Activated naive CD4-positive, alpha-beta T cell treated with Interleukin-2 at 50 U/mL for 16 hours (primary cell): Measurements from ENCODE around the gene CDH6.

Experiments
- DNase-seq: peaks from one replicate; pipeline ENCODE4 v3.0.0-alpha.2; 2020

Gene CDH6

GRCh38 chr5:31268686-31269085 is 75.2 kb downstream of the CDH6 start:
- no peak for DNase-seq

DNA sequence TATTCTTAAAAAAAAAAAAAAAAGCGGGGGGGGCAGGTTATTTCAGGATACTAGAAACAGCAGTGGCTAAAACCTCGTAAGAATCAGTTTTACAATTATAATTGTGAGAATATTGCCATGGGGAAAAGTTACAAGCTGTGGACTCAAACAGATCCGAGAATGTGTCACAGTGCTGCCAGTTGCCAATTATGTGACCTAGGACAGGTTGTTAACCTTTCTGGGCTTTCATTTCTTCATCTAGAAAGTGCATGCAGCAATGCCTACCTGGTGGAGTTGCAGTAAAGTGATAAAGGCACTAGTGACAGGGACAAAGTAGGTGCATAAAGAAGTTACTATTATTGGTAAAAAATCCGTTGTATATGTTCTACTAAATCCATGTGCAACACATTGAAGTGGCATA is 75.8 kb downstream of the CDH6 start:
- DNase-seq = no peak

DNA sequence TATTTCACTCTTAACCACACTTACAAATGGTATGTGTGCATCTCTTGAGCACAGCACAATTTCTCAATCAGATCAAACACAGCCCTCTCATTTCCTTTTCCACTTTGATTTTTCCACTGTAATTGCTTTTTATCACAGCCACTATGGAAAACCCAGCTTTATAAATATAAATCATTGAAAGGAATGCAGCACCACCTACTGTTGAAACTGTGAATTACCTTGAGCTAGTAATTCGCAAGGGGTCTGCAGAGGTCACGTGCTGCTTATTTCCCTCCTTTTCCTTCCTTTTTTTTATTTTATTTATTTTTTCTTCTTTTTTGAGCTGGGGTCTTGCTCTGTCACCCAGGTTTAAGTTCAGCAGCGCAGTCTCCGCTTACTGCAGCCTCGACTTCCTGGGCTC is 76.9 kb downstream of the CDH6 start:
- DNase-seq = no peak

- no peak for DNase-seq
Observed at GRCh38 chr5:31271567-31271966, 78.1 kb downstream of the CDH6 start.

- no peak for DNase-seq
Observed at GRCh38 chr5:31273161-31273560, 79.7 kb downstream of the CDH6 start.

DNA sequence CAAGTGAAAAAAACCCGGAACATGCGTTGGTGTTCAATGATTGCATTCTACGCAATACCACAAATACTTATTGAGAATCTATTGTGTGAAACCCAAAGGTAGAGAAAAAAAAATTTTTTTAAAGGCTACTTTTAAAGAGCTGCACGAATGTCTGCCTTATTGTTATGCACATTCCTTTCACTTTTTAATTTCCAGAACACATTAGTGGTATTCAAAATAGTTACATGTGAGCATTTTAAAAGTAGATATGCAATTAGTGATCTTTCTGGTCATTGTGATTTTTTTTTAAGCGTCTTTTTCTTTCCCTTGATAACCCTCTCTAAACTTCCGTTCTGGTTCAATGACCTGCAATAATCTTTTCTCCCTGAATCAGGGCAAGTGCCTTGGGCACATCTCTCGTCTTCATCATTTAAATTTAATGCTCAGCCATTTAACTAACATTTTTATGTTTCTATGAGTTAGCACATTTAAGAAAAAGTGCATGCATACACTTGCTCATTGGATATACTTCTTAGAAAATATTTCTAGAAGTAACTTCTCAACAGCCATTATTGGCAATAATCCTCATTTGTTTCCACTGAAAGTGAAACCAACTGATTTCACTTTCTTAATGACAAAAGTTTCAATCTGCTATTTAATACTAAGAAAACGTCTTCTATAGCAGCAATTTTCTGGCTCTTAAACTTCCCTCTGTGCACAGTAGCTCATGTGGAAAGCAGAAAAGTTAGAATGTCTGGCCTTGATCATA is 80.3 kb downstream of the CDH6 start:
- DNase-seq = no peak

DNA sequence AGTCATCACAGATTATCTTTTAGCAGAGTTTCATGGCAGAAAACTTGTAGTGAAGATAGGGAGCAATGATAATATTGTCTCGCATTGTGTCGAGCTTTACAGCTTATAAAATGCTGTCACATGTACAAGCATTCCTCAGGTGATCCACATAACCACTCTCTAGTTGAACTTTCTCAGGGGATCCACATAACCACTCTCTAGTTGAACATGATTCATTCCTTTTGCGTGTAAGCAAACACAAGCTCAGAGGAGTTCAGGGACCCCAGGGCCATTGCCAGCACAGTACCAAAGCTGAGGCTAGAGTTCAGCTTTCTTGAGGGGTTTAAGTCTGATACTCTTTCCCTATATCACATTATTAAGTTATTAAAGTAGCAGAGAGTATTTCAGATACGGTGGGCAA is 86.7 kb downstream of the CDH6 start:
- DNase-seq = no peak

GRCh38 chr5:31283326-31283725 is 89.8 kb downstream of the CDH6 start:
- DNase-seq = no peak

DNA sequence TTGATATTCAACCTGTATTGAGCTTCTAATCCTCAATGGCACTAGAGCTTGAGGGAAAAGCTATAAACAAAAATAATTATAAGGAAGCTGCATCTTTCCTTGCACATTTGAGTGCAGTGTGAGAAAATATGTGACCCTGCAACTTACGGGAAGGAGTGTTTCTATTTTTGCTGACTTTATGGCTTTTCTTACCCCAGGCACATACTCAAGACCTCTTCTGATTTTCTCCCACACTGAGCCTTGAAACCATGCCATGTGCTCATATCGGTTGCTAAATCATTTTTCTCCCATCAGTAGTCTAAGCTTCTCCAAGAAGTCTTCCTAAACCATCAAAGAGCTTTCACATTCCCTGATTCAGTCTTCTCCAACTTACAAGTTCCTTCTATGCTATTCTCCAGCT is 91.5 kb downstream of the CDH6 start:
- no peak for DNase-seq

DNA sequence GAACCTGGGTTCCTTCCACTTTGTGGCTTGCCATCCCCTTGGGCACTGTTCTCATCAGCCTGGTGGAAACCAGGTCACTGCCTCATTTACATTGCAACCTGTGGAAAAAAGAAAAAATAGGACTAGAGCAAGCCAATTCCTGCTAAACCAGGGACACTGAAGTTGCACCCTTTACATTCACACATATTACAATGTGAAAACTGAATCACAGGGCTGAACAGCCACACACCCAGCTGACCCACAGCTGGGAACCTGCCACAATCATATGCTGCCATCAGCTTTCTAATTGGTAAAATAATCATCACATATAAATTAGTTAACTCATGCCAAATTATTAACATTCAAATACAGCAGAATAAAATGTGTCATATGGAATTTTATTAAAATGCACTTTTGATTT is 94.5 kb downstream of the CDH6 start:
- no peak for DNase-seq

GRCh38 chr5:31289429-31289828 is 95.9 kb downstream of the CDH6 start:
- no peak for DNase-seq

DNA sequence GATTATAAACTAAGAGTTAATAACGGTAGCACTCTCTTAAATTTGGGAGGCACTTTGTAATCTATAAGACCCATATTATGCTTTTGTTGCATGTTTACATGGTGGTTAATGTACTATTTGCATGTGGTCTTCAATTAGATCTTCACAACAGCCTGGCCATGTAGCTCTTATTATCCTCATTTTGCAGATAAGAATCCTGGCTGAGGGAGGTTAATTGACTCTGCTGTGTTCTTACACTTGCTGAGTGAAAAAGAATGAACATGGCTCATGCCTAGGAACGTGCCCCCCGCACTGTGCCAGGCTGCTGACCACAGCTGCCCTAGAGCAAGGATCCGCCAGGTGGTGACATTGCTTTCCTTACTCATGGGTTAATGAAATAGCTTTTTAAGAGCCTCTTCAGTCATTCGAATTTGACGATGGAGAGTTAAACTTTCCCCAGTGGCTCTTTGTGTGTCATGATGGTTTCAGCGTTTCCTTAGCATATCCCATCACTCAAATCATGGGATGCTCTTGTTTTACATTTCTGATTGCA is 97.9 kb downstream of the CDH6 start:
- DNase-seq = no peak

- no peak for DNase-seq
Observed at GRCh38 chr5:31300501-31300900, 107.0 kb downstream of the CDH6 start.

GRCh38 chr5:31301833-31302232 is 108.3 kb downstream of the CDH6 start:
- DNase-seq = no peak

- no peak for DNase-seq
Observed at GRCh38 chr5:31303688-31304087, 110.2 kb downstream of the CDH6 start.

DNA sequence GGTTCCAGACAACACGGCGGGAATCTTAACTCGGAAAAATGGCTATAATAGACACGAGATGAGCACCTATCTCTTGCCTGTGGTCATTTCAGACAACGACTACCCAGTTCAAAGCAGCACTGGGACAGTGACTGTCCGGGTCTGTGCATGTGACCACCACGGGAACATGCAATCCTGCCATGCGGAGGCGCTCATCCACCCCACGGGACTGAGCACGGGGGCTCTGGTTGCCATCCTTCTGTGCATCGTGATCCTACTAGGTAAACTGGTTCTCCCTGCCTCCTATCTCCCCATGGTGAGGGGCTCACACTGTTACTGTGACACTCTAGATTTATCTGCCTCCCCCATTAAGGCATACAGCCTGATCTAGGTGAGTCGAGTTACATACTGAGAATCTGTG is 124.2 kb downstream of the CDH6 start:
- no peak for DNase-seq

DNA sequence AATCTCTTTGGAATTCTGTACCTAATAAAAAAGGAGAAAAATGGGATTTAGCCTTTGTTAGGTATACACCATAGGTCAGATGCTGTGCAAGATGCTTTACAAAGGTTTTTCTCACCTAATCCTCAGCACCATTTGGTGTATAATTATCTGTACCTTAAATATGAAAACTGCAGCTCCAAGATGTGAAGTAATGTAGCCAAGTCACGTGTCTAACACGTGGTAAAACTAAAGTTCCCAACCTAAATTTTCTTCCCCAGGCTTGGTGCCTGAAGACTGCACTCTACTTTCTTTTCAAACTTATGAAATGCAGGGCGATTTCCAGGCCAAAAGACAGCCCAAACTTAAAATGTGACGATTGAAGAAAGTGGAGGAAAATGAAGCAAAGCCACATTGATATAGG is 125.8 kb downstream of the CDH6 start:
- no peak for DNase-seq

GRCh38 chr5:31322946-31323345 is 129.5 kb downstream of the CDH6 start:
- no peak for DNase-seq

DNA sequence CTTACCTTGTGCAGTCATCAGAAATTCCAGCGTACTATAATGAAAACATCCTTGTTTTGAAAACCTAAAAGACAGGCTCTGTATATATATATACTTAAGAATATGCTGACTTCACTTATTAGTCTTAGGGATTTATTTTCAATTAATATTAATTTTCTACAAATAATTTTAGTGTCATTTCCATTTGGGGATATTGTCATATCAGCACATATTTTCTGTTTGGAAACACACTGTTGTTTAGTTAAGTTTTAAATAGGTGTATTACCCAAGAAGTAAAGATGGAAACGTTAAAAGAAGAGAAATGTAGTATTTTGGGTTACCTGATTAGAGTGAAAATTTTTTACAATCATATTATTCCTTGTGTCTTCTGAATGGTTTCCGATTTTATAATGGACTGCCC is 131.4 kb downstream of the CDH6 start:
- DNase-seq = no peak

GRCh38 chr5:31328040-31328733 is 134.7 kb downstream of the CDH6 start:
- no peak for DNase-seq

- no peak for DNase-seq
Observed at GRCh38 chr5:31329715-31330114, 136.2 kb downstream of the CDH6 start.

GRCh38 chr5:31332160-31332559 is 138.7 kb downstream of the CDH6 start:
- no peak for DNase-seq

DNA sequence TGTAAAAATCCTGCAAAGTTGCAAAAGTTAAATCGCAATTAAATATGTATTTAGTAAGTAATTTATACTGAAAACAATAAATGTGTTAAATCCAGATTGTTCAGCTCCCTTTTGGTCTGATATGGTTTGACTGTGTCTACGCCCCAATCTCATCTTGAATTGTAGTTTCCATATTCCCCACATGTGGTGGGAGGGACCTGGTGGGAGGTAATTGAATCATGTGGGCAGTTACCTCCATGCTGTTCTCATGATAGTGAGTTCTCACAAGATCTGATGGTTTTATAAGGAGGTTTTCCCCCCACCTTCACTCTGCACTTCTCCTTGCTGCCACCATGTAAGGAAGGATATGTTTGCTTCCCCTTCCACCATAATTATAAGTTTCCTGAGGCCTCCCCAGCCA is 140.0 kb downstream of the CDH6 start:
- no peak for DNase-seq

DNA sequence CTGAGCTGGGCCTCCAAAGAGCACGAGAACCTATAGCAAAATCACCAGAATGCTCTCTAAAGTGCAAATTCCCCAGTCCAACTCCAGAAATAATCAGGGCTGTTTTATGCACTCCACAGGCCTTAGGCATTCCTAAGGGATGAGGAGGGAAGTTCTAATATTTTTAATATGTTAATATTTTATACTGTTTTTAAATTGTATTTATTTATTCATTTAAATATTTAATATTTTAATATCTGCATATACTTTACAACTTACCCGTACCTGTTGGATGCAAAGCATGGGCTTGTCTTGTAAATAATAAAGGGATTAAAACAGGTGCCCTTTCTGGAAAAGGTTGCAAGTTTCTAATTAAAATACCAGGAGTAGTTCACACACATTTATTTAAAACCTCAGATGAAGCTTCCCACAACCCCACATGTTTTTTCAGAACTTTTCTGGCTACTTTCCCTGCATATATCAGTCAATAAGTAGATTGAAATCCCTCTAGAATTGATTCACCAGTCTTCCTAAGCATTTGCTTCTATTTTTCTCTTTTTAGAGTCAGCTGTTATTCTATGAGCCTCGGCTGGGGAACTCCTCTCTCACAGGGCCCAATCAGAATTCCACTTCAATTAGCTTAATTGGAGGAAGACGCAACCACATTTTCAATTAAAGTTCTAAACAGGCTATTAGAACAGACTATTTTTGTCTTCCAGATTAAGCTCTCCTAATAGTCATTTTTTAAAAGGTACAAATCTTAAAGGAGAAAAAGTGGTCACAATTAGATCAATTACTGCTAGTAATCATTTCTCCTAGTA is 140.8 kb downstream of the CDH6 start:
- no peak for DNase-seq
